ENCODE results near the gene HSD3B1. TPM values are rescaled to one million over a fixed set of nuclear protein-coding genes. Genes with fewer than 3 reads are reported as not detected.

Gene HSD3B1
- total RNA-seq = not detected in 2 replicates

- Mint-ChIP-seq H3K9me3 (peaks cover 2% of the 10 kb centered on the region), H3K36me3 (ENCODE audit: low read depth) (no peaks in the 10 kb centered on the region), H3K27me3 (peaks cover 1% of the 10 kb centered on the region), H3K4me1 (no peaks in the 10 kb centered on the region), H3K4me3 (no peak within 1 kb of the TSS), H3K27ac (no peak within 1 kb of the TSS)
- POLR2A ChIA-PET = no interaction called here
- ATAC-seq (ENCODE audit: low read depth) (no peak), DNase-seq (no peak)
- TF ChIP-seq CTCF (IDR thresholded peaks at IDR 0.05) = no peak
- CTCF ChIA-PET = no interaction called here
- intact Hi-C loops (cut with micrococcal nuclease) = no loop called here
Observed at GRCh38 chr1:119506941-119507340, at the start of gene HSD3B1. Gene HSD3B1 (plus strand): TSS chr1:119507210. CDS start chr1:119507477, 267 bp downstream.

- DNase-seq (no peak), ATAC-seq (ENCODE audit: low read depth) (no peak)
- POLR2A ChIA-PET = no interaction called here
- intact Hi-C loops (cut with micrococcal nuclease) = no loop called here
- Mint-ChIP-seq H3K27me3 (no peaks in the 10 kb centered on the region), H3K4me1 (no peaks in the 10 kb centered on the region), H3K27ac (no peak overlapping the region), H3K4me3 (no peak overlapping the region), H3K36me3 (ENCODE audit: low read depth) (no peaks in the 10 kb centered on the region), H3K9me3 (no peaks in the 10 kb centered on the region)
- no peak for TF ChIP-seq CTCF (IDR thresholded peaks at IDR 0.05)
- CTCF ChIA-PET = no interaction called here
Observed at GRCh38 chr1:119462964-119463363, 44.0 kb upstream of the HSD3B1 start.

- Mint-ChIP-seq H3K9me3 (no peaks in the 10 kb centered on the region), H3K27me3 (no peaks in the 10 kb centered on the region), H3K4me1 (no peaks in the 10 kb centered on the region), H3K4me3 (no peak overlapping the region), H3K36me3 (ENCODE audit: low read depth) (no peaks in the 10 kb centered on the region), H3K27ac (no peak overlapping the region)
- DNase-seq = no peak
- TF ChIP-seq CTCF (IDR thresholded peaks at IDR 0.05) = no peak
- ATAC-seq (ENCODE audit: low read depth) = no peak
- intact Hi-C loops (cut with micrococcal nuclease) = no loop called here
- ChIA-PET POLR2A (no interaction called here), CTCF (no interaction called here)
Observed at GRCh38 chr1:119463569-119463968, 43.4 kb upstream of the HSD3B1 start.

- intact Hi-C loops (cut with micrococcal nuclease) = no loop called here
- TF ChIP-seq CTCF (IDR thresholded peaks at IDR 0.05) = no peak
- H3K27ac Mint-ChIP-seq = no peak overlapping the region
- H3K4me3 Mint-ChIP-seq = no peak overlapping the region
- no peak for DNase-seq
- no peak for ATAC-seq (ENCODE audit: low read depth)
- H3K36me3 Mint-ChIP-seq (ENCODE audit: low read depth) = no peaks in the 10 kb centered on the region
- no peaks in the 10 kb centered on the region for H3K9me3 Mint-ChIP-seq
- no peaks in the 10 kb centered on the region for H3K4me1 Mint-ChIP-seq
- ChIA-PET POLR2A (no interaction called here), CTCF (no interaction called here)
- peaks cover 3% of the 10 kb centered on the region for H3K27me3 Mint-ChIP-seq
Observed at GRCh38 chr1:119466445-119466844, 40.6 kb upstream of the HSD3B1 start.

- intact Hi-C loops (cut with micrococcal nuclease) = no loop called here
- no peaks in the 10 kb centered on the region for H3K36me3 Mint-ChIP-seq (ENCODE audit: low read depth)
- no peak overlapping the region for H3K4me3 Mint-ChIP-seq
- ATAC-seq (ENCODE audit: low read depth) = no peak
- ChIA-PET CTCF (no interaction called here), POLR2A (no interaction called here)
- DNase-seq = no peak
- no peaks in the 10 kb centered on the region for H3K4me1 Mint-ChIP-seq
- no peak overlapping the region for H3K27ac Mint-ChIP-seq
- no peaks in the 10 kb centered on the region for H3K9me3 Mint-ChIP-seq
- TF ChIP-seq CTCF (IDR thresholded peaks at IDR 0.05) = no peak
- peaks cover 3% of the 10 kb centered on the region for H3K27me3 Mint-ChIP-seq
Observed at GRCh38 chr1:119467219-119467618, 39.8 kb upstream of the HSD3B1 start.
